OCI-LY1 (cell line): ENCODE results near the gene KRTAP2-1.

ENCODE experiments used
- H2AFZ ChIP-seq: fragments of 200-600 bp; sonication (generic), shearing (Covaris generic); 2 replicates; pipeline ENCODE4 v1.6.0; 2014; ENCODE audit warnings: antibody characterized with exemption, mild to moderate bottlenecking, low read length
- H3F3A ChIP-seq: fragments of 200-600 bp; sonication (generic), shearing (Covaris generic); 2 replicates; pipeline ENCODE4 v1.6.0; 2014; ENCODE audit warnings: mild to moderate bottlenecking, antibody characterized with exemption, low read length, moderate library complexity; ENCODE audit not compliant: insufficient read depth
- H3K27ac ChIP-seq: fragments of 200-600 bp; sonication (generic); 2 replicates; pipeline ENCODE4 v1.5.1; 2014; ENCODE audit warnings: low read length, mixed run types, mild to moderate bottlenecking, low read depth; ENCODE audit not compliant: poor library complexity, severe bottlenecking
- H3K27me3 ChIP-seq: fragments of 200-600 bp; sonication (generic); 2 replicates; pipeline ENCODE4 v1.6.0; 2014; ENCODE audit warnings: antibody characterized with exemption, mild to moderate bottlenecking, low read length, moderate library complexity; ENCODE audit not compliant: insufficient read depth
- H3K36me3 ChIP-seq: fragments of 200-600 bp; sonication (generic); 2 replicates; pipeline ENCODE4 v1.6.1; 2014; ENCODE audit warnings: mild to moderate bottlenecking, antibody characterized with exemption, low read length, moderate library complexity, mixed read lengths; ENCODE audit not compliant: insufficient read depth
- H3K4me1 ChIP-seq: fragments of 200-600 bp; sonication (generic); 2 replicates; pipeline ENCODE4 v1.5.1; 2014; ENCODE audit warnings: mild to moderate bottlenecking, low read length, moderate library complexity; ENCODE audit not compliant: insufficient read depth, severe bottlenecking
- H3K4me2 ChIP-seq: fragments of 200-600 bp; sonication (generic), shearing (Covaris generic); 2 replicates; pipeline ENCODE4 v1.6.1; 2014; ENCODE audit warnings: low read length
- H3K4me3 ChIP-seq: fragments of 200-600 bp; sonication (generic); 2 replicates; pipeline ENCODE4 v1.5.1; 2014; ENCODE audit warnings: low read length, low read depth, mild to moderate bottlenecking, mixed read lengths; ENCODE audit not compliant: poor library complexity, severe bottlenecking
- H3K79me2 ChIP-seq: fragments of 200-600 bp; shearing (Covaris generic); 2 replicates; pipeline ENCODE4 v1.6.1; 2016; ENCODE audit warnings: mixed run types, low read length, mixed read lengths; ENCODE audit not compliant: insufficient read depth
- H3K9ac ChIP-seq: fragments of 200-600 bp; sonication (generic), shearing (Covaris generic); 2 replicates; pipeline ENCODE4 v1.6.1; 2014; ENCODE audit warnings: mild to moderate bottlenecking, low read length, mixed read lengths
- H3K9me2 ChIP-seq: fragments of 200-600 bp; sonication (generic), shearing (Covaris generic); 2 replicates; pipeline ENCODE4 v1.6.1; 2014; ENCODE audit warnings: low read depth, mild to moderate bottlenecking, low read length, mixed read lengths
- H3K9me3 ChIP-seq: fragments of 200-600 bp; shearing (Covaris generic); 2 replicates; pipeline ENCODE4 v1.6.1; 2014; ENCODE audit warnings: low read length, mixed read lengths
- H4K20me1 ChIP-seq: fragments of 200-600 bp; sonication (generic), shearing (Covaris generic); 2 replicates; pipeline ENCODE4 v1.6.0; 2016; ENCODE audit warnings: mild to moderate bottlenecking, low read length; ENCODE audit not compliant: insufficient read depth
- CTCF ChIP-seq: fragments of 200-600 bp; sonication (generic), shearing (Covaris generic); IDR thresholded peaks from 2 replicates; pipeline ENCODE4 v1.5.1; 2017; ENCODE audit warnings: mild to moderate bottlenecking, antibody characterized with exemption, low read length, moderate library complexity, mixed read lengths
- EZH2 ChIP-seq: fragments of 200-600 bp; sonication (generic), shearing (Covaris generic); IDR thresholded peaks from 2 replicates; pipeline ENCODE4 v1.8.0; 2017; ENCODE audit warnings: borderline replicate concordance, mixed run types, mild to moderate bottlenecking, antibody characterized with exemption, low read length, moderate library complexity, mixed read lengths

Gene KRTAP2-1

GRCh38 chr17:40996829-40997228, 50.3 kb downstream of the KRTAP2-1 start:
- Histone ChIP-seq H3K36me3 (no peaks in the 10 kb centered on the region), H4K20me1 (no peaks in the 10 kb centered on the region), H3K27me3 (no peaks in the 10 kb centered on the region)

More at GRCh38 chr17:40996829-40997228, 50.3 kb downstream of the KRTAP2-1 start:
- no peak overlapping the region for H3K27ac ChIP-seq
- H3K4me2 ChIP-seq = no peak overlapping the region
- H3K4me1 ChIP-seq = no peaks in the 10 kb centered on the region
- no peaks in the 10 kb centered on the region for H3K9me3 ChIP-seq
- TF ChIP-seq CTCF (no peak), EZH2 (no peak)
- H3K4me3 ChIP-seq = no peak overlapping the region
- H3K79me2 ChIP-seq = no peaks in the 10 kb centered on the region
- no peak overlapping the region for H2AFZ ChIP-seq
- H3F3A ChIP-seq = no peaks in the 10 kb centered on the region
- H3K9me2 ChIP-seq = no peaks in the 10 kb centered on the region
- no peak overlapping the region for H3K9ac ChIP-seq
